ENCODE data around the gene CCN6. TPM values are rescaled to one million over a fixed set of nuclear protein-coding genes. Genes with fewer than 3 reads are reported as not detected.

Gene CCN6
- total and polyA plus RNA-seq, 9 donors = 0.09 to 0.67 (median 0.19) TPM

GRCh38 chr6:112029045-112029822 is 24.7 kb upstream of the CCN6 start:
- H3K4me1 ChIP-seq (ENCODE audit: control insufficient read depth, insufficient read depth, low read length) = peaks cover 25% of the 10 kb centered on the region
- H3K9me3 ChIP-seq (replicated peaks; ENCODE audit: control insufficient read depth, low read depth, low read length) = peaks cover 2% of the 10 kb centered on the region
- H3K36me3 ChIP-seq (ENCODE audit: control insufficient read depth, insufficient read depth, low read length) = no peaks in the 10 kb centered on the region
- DNase-seq = peak; percentile 50
- peak overlapping the region; percentile 29 for H3K27ac ChIP-seq (ENCODE audit: low read length)
- no peaks in the 10 kb centered on the region for H3K27me3 ChIP-seq (ENCODE audit: control insufficient read depth, insufficient read depth, low read length)
- H3K4me3 ChIP-seq (ENCODE audit: low read length) = no peak overlapping the region
- 78% methylated on average over 9 of the region's 15 CpGs for WGBS (ENCODE audit: insufficient coverage)

- peak; percentile 89 for DNase-seq
- Histone ChIP-seq H3K4me1 (ENCODE audit: control insufficient read depth, insufficient read depth, low read length) (peaks cover 28% of the 10 kb centered on the region), H3K36me3 (ENCODE audit: control insufficient read depth, insufficient read depth, low read length) (no peaks in the 10 kb centered on the region), H3K27ac (ENCODE audit: low read length) (peak overlapping the region; percentile 77), H3K4me3 (ENCODE audit: low read length) (no peak overlapping the region), H3K9me3 (replicated peaks; ENCODE audit: control insufficient read depth, low read depth, low read length) (no peaks in the 10 kb centered on the region), H3K27me3 (ENCODE audit: control insufficient read depth, insufficient read depth, low read length) (no peaks in the 10 kb centered on the region)
- 47% methylated on average over 5 of the region's 7 CpGs for WGBS (ENCODE audit: insufficient coverage)
Measured at GRCh38 chr6:112030206-112030960, 23.5 kb upstream of the CCN6 start.

DNA sequence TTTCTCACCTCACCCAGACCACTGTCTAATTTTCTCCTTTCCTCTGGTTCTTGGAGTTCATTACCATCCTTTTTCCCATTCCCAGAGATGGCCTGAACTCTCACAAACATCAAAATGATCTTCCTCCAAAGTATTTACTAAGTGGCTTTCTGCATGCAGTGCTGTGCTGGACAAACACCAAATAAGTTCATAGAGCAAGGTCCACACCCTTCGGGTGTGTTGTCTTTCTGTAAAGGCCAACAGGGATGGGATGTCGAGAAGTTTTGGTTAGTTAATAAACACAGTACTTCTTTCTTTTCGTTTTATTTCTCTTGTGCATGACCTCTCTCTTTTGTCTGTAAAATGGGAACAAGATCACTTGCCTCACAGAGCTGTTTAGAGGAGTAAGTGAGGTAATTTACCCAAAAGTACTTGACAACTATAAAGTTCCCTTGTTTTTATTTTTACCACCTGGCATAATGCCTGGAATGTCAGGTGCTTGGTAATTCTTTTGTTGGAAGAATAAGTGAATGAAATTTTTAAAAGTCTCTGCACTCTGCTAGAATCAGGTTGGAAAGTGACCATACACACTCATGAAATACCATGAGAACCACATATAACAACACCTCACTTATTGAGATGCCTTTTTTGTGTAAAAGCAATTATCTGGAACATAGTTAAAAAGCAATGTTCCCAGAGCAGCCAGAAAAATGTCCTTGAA is 22.8 kb upstream of the CCN6 start:
- H3K27ac ChIP-seq (ENCODE audit: low read length) = peak overlapping the region; percentile 77
- H3K4me3 ChIP-seq (ENCODE audit: low read length) = no peak overlapping the region
- no peaks in the 10 kb centered on the region for H3K36me3 ChIP-seq (ENCODE audit: control insufficient read depth, insufficient read depth, low read length)
- H3K4me1 ChIP-seq (ENCODE audit: control insufficient read depth, insufficient read depth, low read length) = peaks cover 28% of the 10 kb centered on the region
- H3K9me3 ChIP-seq (replicated peaks; ENCODE audit: control insufficient read depth, low read depth, low read length) = no peaks in the 10 kb centered on the region
- DNase-seq = peak; percentile 88
- no CpG with 5 or more reads among the region's 3 CpGs for WGBS (ENCODE audit: insufficient coverage)
- no peaks in the 10 kb centered on the region for H3K27me3 ChIP-seq (ENCODE audit: control insufficient read depth, insufficient read depth, low read length)

GRCh38 chr6:112031960-112032359 is 21.9 kb upstream of the CCN6 start:
- 86% methylated on average over 3 of the region's 6 CpGs for WGBS (ENCODE audit: insufficient coverage)

GRCh38 chr6:112032728-112033127 is 21.2 kb upstream of the CCN6 start:
- peak; percentile 86 for DNase-seq
- WGBS (ENCODE audit: insufficient coverage) = 46% methylated on average over 3 of the region's 6 CpGs

More at GRCh38 chr6:112031960-112032359, 21.9 kb upstream of the CCN6 start:
- no peaks in the 10 kb centered on the region for H3K36me3 ChIP-seq (ENCODE audit: control insufficient read depth, insufficient read depth, low read length)
- peak overlapping the region; percentile 17 for H3K27ac ChIP-seq (ENCODE audit: low read length)
- peaks cover 28% of the 10 kb centered on the region for H3K4me1 ChIP-seq (ENCODE audit: control insufficient read depth, insufficient read depth, low read length)
- H3K4me3 ChIP-seq (ENCODE audit: low read length) = no peak overlapping the region
- H3K27me3 ChIP-seq (ENCODE audit: control insufficient read depth, insufficient read depth, low read length) = no peaks in the 10 kb centered on the region
- DNase-seq = no peak
- H3K9me3 ChIP-seq (replicated peaks; ENCODE audit: control insufficient read depth, low read depth, low read length) = no peaks in the 10 kb centered on the region

GRCh38 chr6:112033791-112034615 is 19.9 kb upstream of the CCN6 start:
- no peak for DNase-seq
- H3K4me3 ChIP-seq (ENCODE audit: low read length) = no peak overlapping the region

More at GRCh38 chr6:112032728-112033127, 21.2 kb upstream of the CCN6 start:
- no peaks in the 10 kb centered on the region for H3K36me3 ChIP-seq (ENCODE audit: control insufficient read depth, insufficient read depth, low read length)
- H3K27me3 ChIP-seq (ENCODE audit: control insufficient read depth, insufficient read depth, low read length) = no peaks in the 10 kb centered on the region
- peaks cover 27% of the 10 kb centered on the region for H3K4me1 ChIP-seq (ENCODE audit: control insufficient read depth, insufficient read depth, low read length)
- no peak overlapping the region for H3K4me3 ChIP-seq (ENCODE audit: low read length)
- H3K27ac ChIP-seq (ENCODE audit: low read length) = no peak overlapping the region
- H3K9me3 ChIP-seq (replicated peaks; ENCODE audit: control insufficient read depth, low read depth, low read length) = no peaks in the 10 kb centered on the region

GRCh38 chr6:112034616-112034995 is 19.3 kb upstream of the CCN6 start:
- H3K4me1 ChIP-seq (ENCODE audit: control insufficient read depth, insufficient read depth, low read length) = peaks cover 40% of the 10 kb centered on the region
- 80% methylated on average over 1 of the region's 4 CpGs for WGBS (ENCODE audit: insufficient coverage)
- no peak for DNase-seq
- H3K4me3 ChIP-seq (ENCODE audit: low read length) = no peak overlapping the region
- no peaks in the 10 kb centered on the region for H3K27me3 ChIP-seq (ENCODE audit: control insufficient read depth, insufficient read depth, low read length)
- H3K36me3 ChIP-seq (ENCODE audit: control insufficient read depth, insufficient read depth, low read length) = no peaks in the 10 kb centered on the region
- no peak overlapping the region for H3K27ac ChIP-seq (ENCODE audit: low read length)
- H3K9me3 ChIP-seq (replicated peaks; ENCODE audit: control insufficient read depth, low read depth, low read length) = no peaks in the 10 kb centered on the region

More at GRCh38 chr6:112033791-112034615, 19.9 kb upstream of the CCN6 start:
- H3K4me1 ChIP-seq (ENCODE audit: control insufficient read depth, insufficient read depth, low read length) = peaks cover 38% of the 10 kb centered on the region
- WGBS (ENCODE audit: insufficient coverage) = 56% methylated on average over 4 of the region's 6 CpGs
- no peaks in the 10 kb centered on the region for H3K9me3 ChIP-seq (replicated peaks; ENCODE audit: control insufficient read depth, low read depth, low read length)
- no peaks in the 10 kb centered on the region for H3K36me3 ChIP-seq (ENCODE audit: control insufficient read depth, insufficient read depth, low read length)
- H3K27me3 ChIP-seq (ENCODE audit: control insufficient read depth, insufficient read depth, low read length) = no peaks in the 10 kb centered on the region
- H3K27ac ChIP-seq (ENCODE audit: low read length) = no peak overlapping the region

- Histone ChIP-seq H3K9me3 (replicated peaks; ENCODE audit: control insufficient read depth, low read depth, low read length) (no peaks in the 10 kb centered on the region), H3K4me1 (ENCODE audit: control insufficient read depth, insufficient read depth, low read length) (peaks cover 32% of the 10 kb centered on the region), H3K27ac (ENCODE audit: low read length) (no peak overlapping the region), H3K27me3 (ENCODE audit: control insufficient read depth, insufficient read depth, low read length) (no peaks in the 10 kb centered on the region), H3K36me3 (ENCODE audit: control insufficient read depth, insufficient read depth, low read length) (no peaks in the 10 kb centered on the region), H3K4me3 (ENCODE audit: low read length) (no peak overlapping the region)
- no peak for DNase-seq
- WGBS (ENCODE audit: insufficient coverage) = 100% methylated on average over 1 of the region's 4 CpGs
Measured at GRCh38 chr6:112036088-112036637, 17.7 kb upstream of the CCN6 start.

GRCh38 chr6:112037783-112038216 is 16.1 kb upstream of the CCN6 start:
- DNase-seq = peak; percentile 63
- H3K4me1 ChIP-seq (ENCODE audit: control insufficient read depth, insufficient read depth, low read length) = peaks cover 27% of the 10 kb centered on the region
- no peaks in the 10 kb centered on the region for H3K27me3 ChIP-seq (ENCODE audit: control insufficient read depth, insufficient read depth, low read length)
- 69% methylated on average over 6 of the region's 8 CpGs for WGBS (ENCODE audit: insufficient coverage)
- H3K36me3 ChIP-seq (ENCODE audit: control insufficient read depth, insufficient read depth, low read length) = no peaks in the 10 kb centered on the region
- H3K9me3 ChIP-seq (replicated peaks; ENCODE audit: control insufficient read depth, low read depth, low read length) = no peaks in the 10 kb centered on the region
- peak overlapping the region; percentile 54 for H3K27ac ChIP-seq (ENCODE audit: low read length)
- no peak overlapping the region for H3K4me3 ChIP-seq (ENCODE audit: low read length)

Measured in muscle of leg (tissue), 11 donors.